PC-3 (cell line): Measurements from ENCODE around the gene RUFY3. TPM values are rescaled to one million over a fixed set of nuclear protein-coding genes. Genes with fewer than 3 reads are reported as not detected.
A peak's percentile ranks its signal among the peaks of the same experiment; 100 is the strongest.

Source experiments
- ATAC-seq: fragments of 200-7000 bp; cut with Tn5 transposase; 2 replicates; pipeline ENCODE4 v1.9.1; 2020; ENCODE audit warnings: mild to moderate bottlenecking, moderate library complexity
- BruUV-seq: library from RNA; stranded (reverse); fragments of 400-500 nt; replicated peaks from 2 replicates; lab custom pipeline; 2021; lab: Mats Ljungman, UMichigan
- CTCF ChIA-PET: fragments of 300-600 bp; sonication (Branson Sonifier 250); formaldehyde crosslinking; loops from one replicate; lab custom pipeline; 2022; ENCODE audit warnings: antibody characterized with exemption; lab: Charles Lee
- POLR2A ChIA-PET: fragments of 300-600 bp; sonication (Branson Sonifier 250); formaldehyde crosslinking; loops from one replicate; lab custom pipeline; 2022; ENCODE audit warnings: antibody characterized with exemption; ENCODE audit not compliant: unreplicated experiment; lab: Charles Lee
- DNase-seq: peaks from one replicate; pipeline ENCODE4 v3.0.0-alpha.2; 2015
- H2AFZ ChIP-seq: fragments of 300-600 bp; sonication (generic); 2 replicates; pipeline ENCODE4 v1.6.0; 2016; ENCODE audit warnings: antibody characterized with exemption, low read length
- H3F3A ChIP-seq: fragments of 300-600 bp; sonication (generic); one replicate; pipeline ENCODE4 v1.6.0; 2017; ENCODE audit warnings: antibody characterized with exemption, low read length, control low read depth, mild to moderate bottlenecking; ENCODE audit not compliant: unreplicated experiment
- H3K27ac ChIP-seq: fragments of 300-600 bp; sonication (generic); 2 replicates; pipeline ENCODE4 v1.5.1; 2016; ENCODE audit warnings: mild to moderate bottlenecking, low read length
- H3K27me3 ChIP-seq: fragments of 300-600 bp; sonication (generic); 2 replicates; pipeline ENCODE4 v1.6.1; 2016; ENCODE audit warnings: low read length, mixed read lengths
- H3K36me3 ChIP-seq: fragments of 300-600 bp; sonication (generic); 2 replicates; pipeline ENCODE4 v1.6.1; 2016; ENCODE audit warnings: low read depth, mixed run types, low read length, mixed read lengths
- H3K4me1 ChIP-seq: fragments of 300-600 bp; sonication (generic); 2 replicates; pipeline ENCODE4 v1.5.1; 2016; ENCODE audit warnings: low read length; ENCODE audit not compliant: insufficient read depth
- H3K4me2 ChIP-seq: fragments of 300-600 bp; sonication (generic); 2 replicates; pipeline ENCODE4 v1.6.0; 2016; ENCODE audit warnings: low read length
- H3K4me3 ChIP-seq: fragments of 300-600 bp; sonication (generic); 2 replicates; pipeline ENCODE4 v1.5.1; 2016; ENCODE audit warnings: mild to moderate bottlenecking, low read length, mixed read lengths
- H3K79me2 ChIP-seq: fragments of 300-600 bp; sonication (generic); 2 replicates; pipeline ENCODE4 v1.6.1; 2017; ENCODE audit warnings: low read length, mixed read lengths
- H3K9ac ChIP-seq: fragments of 300-600 bp; sonication (generic); 2 replicates; pipeline ENCODE4 v1.6.0; 2016; ENCODE audit warnings: mild to moderate bottlenecking, low read length
- H3K9me2 ChIP-seq: fragments of 300-600 bp; sonication (generic); replicated peaks from 2 replicates; pipeline ENCODE4 v1.6.1; 2016; ENCODE audit warnings: mixed run types, low read length, mixed read lengths
- H3K9me3 ChIP-seq: fragments of 300-600 bp; sonication (generic); 2 replicates; pipeline ENCODE4 v1.6.1; 2016; ENCODE audit warnings: low read length, mixed read lengths
- H4K20me1 ChIP-seq: fragments of 300-600 bp; sonication (generic); 2 replicates; pipeline ENCODE4 v1.6.1; 2016; ENCODE audit warnings: low read length, mixed read lengths
- CTCF ChIP-seq: fragments of 300-600 bp; sonication (generic); conservative IDR thresholded peaks from 2 replicates; pipeline ENCODE4 v1.5.1; 2017; ENCODE audit warnings: antibody characterized with exemption, low read depth, mild to moderate bottlenecking, low read length
- EZH2 ChIP-seq: fragments of 300-600 bp; sonication (generic); IDR thresholded peaks from one replicate; pipeline ENCODE4 v1.6.1; 2017; ENCODE audit warnings: antibody characterized with exemption, mild to moderate bottlenecking, low read length; ENCODE audit not compliant: unreplicated experiment
- EZH2phosphoT487 ChIP-seq: fragments of 300-600 bp; sonication (generic); IDR thresholded peaks from 2 replicates; pipeline ENCODE4 v1.6.1; 2018; ENCODE audit warnings: mild to moderate bottlenecking, antibody characterized with exemption, low read length, borderline replicate concordance
- intact Hi-C: fragments of 100-400 bp; cut with micrococcal nuclease; formaldehyde crosslinking; loops from 2 replicates; pipeline ENCODE4 v1.9.0; 2023
- total RNA-seq: library from RNA; depleted of rRNA; stranded (reverse); fragments of >200 nt; gene quantifications from 2 replicates; pipeline ENCODE4 v1.2.3, GENCODE V29; 2014

RUFY3 gene
- total RNA-seq, 1 experiment from 2014 or later, result 25.6 TPM

DNA sequence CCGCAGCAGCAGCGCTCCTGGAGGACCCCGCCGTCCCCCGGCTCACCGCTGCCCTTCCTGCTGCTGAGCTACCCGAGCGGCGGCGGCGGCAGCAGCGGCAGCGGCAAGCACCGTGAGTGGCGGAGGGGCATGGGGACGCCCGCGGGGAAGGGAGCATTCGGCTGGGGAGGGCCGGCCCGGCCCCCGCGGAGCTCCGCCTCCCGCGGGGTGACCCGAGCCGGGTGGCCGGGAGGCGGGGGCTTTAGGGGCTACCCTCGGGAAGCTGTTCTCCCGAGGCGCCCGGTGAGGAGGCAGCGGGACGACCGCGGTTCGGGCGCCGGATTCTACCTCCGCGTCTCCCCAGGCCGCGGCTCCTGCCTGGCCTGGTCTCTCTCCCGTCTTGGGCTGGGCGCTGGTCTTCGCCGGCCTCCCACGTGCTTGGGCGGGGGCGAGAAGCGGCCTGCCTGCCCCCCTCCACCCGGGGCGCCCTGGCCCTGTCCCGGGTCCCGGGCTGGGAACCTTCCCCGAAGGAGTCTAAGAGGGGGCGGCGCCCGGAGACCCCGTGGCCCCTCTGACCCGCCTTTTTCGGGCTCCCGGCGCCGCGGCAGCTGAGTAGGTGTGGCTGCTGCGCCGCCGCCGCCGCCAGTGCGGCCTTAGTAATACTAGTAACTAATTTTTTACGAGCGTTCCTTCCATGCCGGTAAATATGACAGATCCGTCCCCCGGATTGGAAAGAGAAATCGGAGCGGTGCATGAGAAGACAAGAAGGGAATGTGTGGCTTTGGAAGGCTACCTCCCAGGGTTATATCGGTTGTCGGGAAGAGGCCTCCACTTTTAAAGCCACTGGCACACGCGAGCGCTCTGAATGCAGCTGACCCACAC, 16.4 kb upstream of the RUFY3 start:
- ATAC-seq, result peak; percentile 52
- H3K4me2 ChIP-seq, result peak overlapping the region; percentile 90
- peaks cover 11% of the 10 kb centered on the region for H3F3A ChIP-seq
- no peaks in the 10 kb centered on the region for H4K20me1 ChIP-seq
- H3K9me2 ChIP-seq, result no peaks in the 10 kb centered on the region
- H3K9me3 ChIP-seq, result no peaks in the 10 kb centered on the region
- H3K4me3 ChIP-seq, result peak overlapping the region; percentile 83
- peak overlapping the region; percentile 78 for H3K27ac ChIP-seq
- POLR2A ChIA-PET, result interaction anchor here (0.5 to 0.6 kb wide), 3 partner anchors 37 to 782 kb away, joined by 3 to 6 read pairs (median 5); no protein-coding TSS in a partner anchor
- no peak for TF ChIP-seq EZH2
- TF ChIP-seq CTCF, result no peak
- no peak for TF ChIP-seq EZH2phosphoT487
- CTCF ChIA-PET, result interaction anchor here (0.6 to 1.0 kb wide), 3 partner anchors 8 to 54 kb away, joined by 3 read pairs; no protein-coding TSS in a partner anchor
- DNase-seq, result peak; percentile 88
- H3K79me2 ChIP-seq, result peaks cover 45% of the 10 kb centered on the region
- peak overlapping the region; percentile 81 for H2AFZ ChIP-seq
- BruUV-seq, result no TSS peak
- peak overlapping the region; percentile 93 for H3K9ac ChIP-seq
- no peaks in the 10 kb centered on the region for H3K36me3 ChIP-seq
- H3K27me3 ChIP-seq, result no peaks in the 10 kb centered on the region
- intact Hi-C loops, result loop anchor here (2.0 to 10.0 kb wide), 4 partner anchors 53 to 227 kb away; partner anchors contain the start of genes GRSF1 and MOB1B
- H3K4me1 ChIP-seq, result peaks cover 31% of the 10 kb centered on the region

- Histone ChIP-seq H3K9me2 (no peaks in the 10 kb centered on the region), H3K4me2 (peak overlapping the region; percentile 90), H4K20me1 (no peaks in the 10 kb centered on the region), H3K9me3 (no peaks in the 10 kb centered on the region), H3K4me1 (peaks cover 31% of the 10 kb centered on the region), H3K36me3 (no peaks in the 10 kb centered on the region), H3K27me3 (no peaks in the 10 kb centered on the region), H3F3A (peaks cover 11% of the 10 kb centered on the region), H3K9ac (peak overlapping the region; percentile 93), H3K4me3 (peak overlapping the region; percentile 83), H2AFZ (peak overlapping the region; percentile 81), H3K27ac (peak overlapping the region; percentile 78), H3K79me2 (peaks cover 48% of the 10 kb centered on the region)
- DNase-seq, result peak; percentile 37
- POLR2A ChIA-PET, result interaction anchor here (0.6 kb wide), 1 partner anchor 135 kb away, joined by 3 read pairs; no protein-coding TSS in a partner anchor
- TF ChIP-seq CTCF (no peak), EZH2 (no peak), EZH2phosphoT487 (no peak)
- TSS peak; percentile 55 for BruUV-seq
- CTCF ChIA-PET, result interaction anchor here (0.6 to 1.2 kb wide), 3 partner anchors 9 to 54 kb away, joined by 3 read pairs; no protein-coding TSS in a partner anchor
- intact Hi-C loops, result loop anchor here (5.0 to 10.0 kb wide), 2 partner anchors 199 to 226 kb away; partner anchors contain the start of gene MOB1B
- ATAC-seq, result no peak
Observed at GRCh38 chr4:70706044-70706461, 15.7 kb upstream of the RUFY3 start.
